ENCODE data around the gene KRT1. TPM values are rescaled to one million over a fixed set of nuclear protein-coding genes. Genes with fewer than 3 reads are reported as not detected.
"Not testable (repeated sequence)": the region's sequence is repeated elsewhere in the genome, so short reads cannot be mapped to it uniquely, and the experiment has no call there.

KRT1 gene
- total RNA-seq, 1 experiment from 2014 or later, result not detected

- BruUV-seq (replicated peaks), result no TSS peak
- CTCF ChIA-PET, result no interaction called here
- intact Hi-C loops (cut with micrococcal nuclease; ENCODE audit: unreplicated experiment), result no loop called here
These were observed 9.7 kb downstream of the KRT1 start for GRCh38 chr12:52670506-52670905.

DNA sequence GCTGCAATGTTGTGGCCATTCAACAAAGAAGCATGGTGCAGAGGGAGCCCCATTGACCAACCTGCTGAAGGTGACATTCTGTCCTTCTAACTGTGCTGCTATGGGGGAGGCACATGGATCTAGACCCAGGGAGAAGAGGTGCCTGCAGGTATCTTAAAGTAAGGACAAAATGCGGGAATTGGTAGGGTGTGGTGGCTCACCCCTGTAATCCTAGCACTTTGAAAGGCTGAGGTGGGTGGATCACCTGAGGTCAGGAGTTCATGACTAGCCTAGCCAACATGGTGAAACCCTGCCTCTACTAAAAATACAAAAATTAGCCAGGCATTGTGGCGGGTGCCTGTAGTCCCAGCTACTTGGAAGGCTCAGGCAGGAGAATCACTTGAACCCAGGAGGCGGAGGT, 10.3 kb downstream of the KRT1 start:
- H3K9me3 Mint-ChIP-seq (ENCODE audit: low read depth, unreplicated experiment); H3K36me3 Mint-ChIP-seq (ENCODE audit: insufficient read depth, unreplicated experiment); H3K27ac Mint-ChIP-seq (ENCODE audit: unreplicated experiment); BruUV-seq (replicated peaks); CTCF ChIA-PET; H3K4me3 Mint-ChIP-seq (ENCODE audit: low read depth, unreplicated experiment); DNase-seq; H3K4me1 Mint-ChIP-seq (ENCODE audit: low read depth, unreplicated experiment); H3K27me3 Mint-ChIP-seq (ENCODE audit: unreplicated experiment): not testable (repeated sequence)
- intact Hi-C loops (cut with micrococcal nuclease; ENCODE audit: unreplicated experiment), result loop anchor here (5.0 kb wide), 1 partner anchor 202 kb away; no protein-coding TSS in a partner anchor

More at GRCh38 chr12:52670506-52670905, 9.7 kb downstream of the KRT1 start:
- H3K4me1 Mint-ChIP-seq (ENCODE audit: low read depth, unreplicated experiment), result no peaks in the 10 kb centered on the region
- no peaks in the 10 kb centered on the region for H3K36me3 Mint-ChIP-seq (ENCODE audit: insufficient read depth, unreplicated experiment)
- H3K9me3 Mint-ChIP-seq (ENCODE audit: low read depth, unreplicated experiment), result no peaks in the 10 kb centered on the region
- no peak for TF ChIP-seq CTCF (IDR thresholded peaks at IDR 0.05; ENCODE audit: unreplicated experiment)
- DNase-seq, result no peak
- H3K4me3 Mint-ChIP-seq (ENCODE audit: low read depth, unreplicated experiment), result no peak overlapping the region
- no peak overlapping the region for H3K27ac Mint-ChIP-seq (ENCODE audit: unreplicated experiment)
- no peaks in the 10 kb centered on the region for H3K27me3 Mint-ChIP-seq (ENCODE audit: unreplicated experiment)

DNA sequence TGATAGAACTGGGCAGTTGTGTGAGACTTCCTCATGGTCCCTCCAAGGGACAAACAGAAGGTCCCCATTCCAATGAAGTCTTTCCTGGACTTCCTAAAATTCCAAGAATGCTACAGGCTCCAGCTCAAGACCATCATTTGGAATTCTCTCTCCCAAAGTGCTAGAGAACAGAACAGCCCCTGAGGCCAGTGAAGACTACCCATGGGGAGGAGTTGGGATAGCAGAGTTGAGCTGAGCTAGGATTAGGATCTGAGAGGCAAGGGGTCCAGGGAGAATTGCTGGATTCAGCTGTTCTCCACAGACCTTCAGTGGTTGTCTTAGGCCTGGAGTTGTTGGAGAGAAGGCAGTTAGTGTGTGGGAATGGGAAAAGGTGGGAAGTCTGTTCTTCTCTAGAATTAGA, 10.8 kb downstream of the KRT1 start:
- no peak overlapping the region for H3K27ac Mint-ChIP-seq (ENCODE audit: unreplicated experiment)
- H3K4me3 Mint-ChIP-seq (ENCODE audit: low read depth, unreplicated experiment), result no peak overlapping the region
- H3K9me3 Mint-ChIP-seq (ENCODE audit: low read depth, unreplicated experiment), result no peaks in the 10 kb centered on the region
- CTCF ChIA-PET, result no interaction called here
- no peak for TF ChIP-seq CTCF (IDR thresholded peaks at IDR 0.05; ENCODE audit: unreplicated experiment)
- no peak for DNase-seq
- intact Hi-C loops (cut with micrococcal nuclease; ENCODE audit: unreplicated experiment), result loop anchor here (5.0 kb wide), 1 partner anchor 203 kb away; no protein-coding TSS in a partner anchor
- H3K4me1 Mint-ChIP-seq (ENCODE audit: low read depth, unreplicated experiment), result no peaks in the 10 kb centered on the region
- no peaks in the 10 kb centered on the region for H3K36me3 Mint-ChIP-seq (ENCODE audit: insufficient read depth, unreplicated experiment)
- no TSS peak for BruUV-seq (replicated peaks)
- H3K27me3 Mint-ChIP-seq (ENCODE audit: unreplicated experiment), result no peaks in the 10 kb centered on the region

DNA sequence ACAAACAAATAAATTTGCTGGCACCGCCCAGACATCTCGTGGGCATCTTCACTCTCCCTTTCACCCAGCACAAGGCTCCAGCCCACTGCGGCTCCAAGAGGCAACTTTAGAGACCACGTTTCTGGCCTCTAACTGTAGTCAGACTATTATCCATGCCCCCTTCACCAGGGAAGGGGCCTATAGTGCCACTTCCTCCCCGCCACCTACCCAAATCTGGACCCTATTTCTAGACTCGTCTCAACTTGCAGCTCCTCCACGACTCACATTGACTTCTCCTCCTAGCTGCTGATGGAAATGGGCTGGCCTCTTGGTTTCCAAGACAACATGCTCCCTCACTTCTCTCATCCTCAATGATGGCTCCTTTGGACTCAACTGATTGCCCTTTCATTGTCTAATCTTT, 12.3 kb downstream of the KRT1 start:
- intact Hi-C loops (cut with micrococcal nuclease; ENCODE audit: unreplicated experiment), result loop anchor here (5.0 kb wide), 1 partner anchor 204 kb away; no protein-coding TSS in a partner anchor
- H3K27ac Mint-ChIP-seq (ENCODE audit: unreplicated experiment), result no peak overlapping the region

More for the DNA sequence above, 12.3 kb downstream of the KRT1 start:
- Mint-ChIP-seq H3K4me1 (ENCODE audit: low read depth, unreplicated experiment) (no peaks in the 10 kb centered on the region), H3K27me3 (ENCODE audit: unreplicated experiment) (no peaks in the 10 kb centered on the region), H3K36me3 (ENCODE audit: insufficient read depth, unreplicated experiment) (no peaks in the 10 kb centered on the region), H3K4me3 (ENCODE audit: low read depth, unreplicated experiment) (no peak overlapping the region), H3K9me3 (ENCODE audit: low read depth, unreplicated experiment) (no peaks in the 10 kb centered on the region)
- no TSS peak for BruUV-seq (replicated peaks)
- CTCF ChIA-PET, result interaction anchor here (1.6 kb wide), 1 partner anchor 203 kb away, joined by 5 read pairs; no protein-coding TSS in a partner anchor
- no peak for DNase-seq
- TF ChIP-seq CTCF (IDR thresholded peaks at IDR 0.05; ENCODE audit: unreplicated experiment), result no peak
